ENCODE results near the gene EMILIN1. TPM values are rescaled to one million over a fixed set of nuclear protein-coding genes. Genes with fewer than 3 reads are reported as not detected.

The EMILIN1 gene
- total and polyA plus RNA-seq, 10 of the 15 experiments (the other 5 are each of a cell fraction or from before 2014, with no cell fraction given), result 0.01 to 2.3 (median 1.2) TPM; not detected in 2

GRCh38 chr2:27085062-27085672 is 6.8 kb downstream of the EMILIN1 start:
- H3K4me2 ChIP-seq (ENCODE audit: control insufficient read depth, insufficient read depth), result peak overlapping the region; percentile 99
- H3K36me3 ChIP-seq (ENCODE audit: control insufficient read depth in 2 of 2, insufficient read depth in 2 of 2, low read length in 1 of 2), result no peaks in the 10 kb centered on the region
- peak overlapping the region; percentile 88 for H2AFZ ChIP-seq (ENCODE audit: control insufficient read depth, low read depth, low read length)
- 84% methylated on average over 10 of the region's 10 CpGs for WGBS (ENCODE audit: insufficient coverage, insufficient replicate concordance, low lambda C conversion rate, missing lambda C conversion rate)
- FAIRE-seq (no peak), ATAC-seq (no peak), DNase-seq (ENCODE audit: low read depth, low spot score) (no peak)
- H3K4me3 ChIP-seq, result peak overlapping the region; percentile 85
- ChIA-PET SMC1A (ENCODE audit: uncharacterized antibody, unreplicated experiment) (interaction anchor here (1.2 to 2.1 kb wide), 5 partner anchors 11 to 123 kb away, joined by 3 to 7 read pairs (median 6); partner anchors contain the start of gene AGBL5), CTCF (interaction anchor here (0.5 to 8.6 kb wide), 10 partner anchors 11 to 195 kb away, joined by 3 to 85 read pairs (median 4); partner anchors contain the start of gene OST4), POLR2A (interaction anchor here (1.1 to 4.7 kb wide), 4 partner anchors 12 to 123 kb away, joined by 3 to 43 read pairs (median 8); partner anchors contain the start of genes AGBL5 and OST4), RAD21 (ENCODE audit: unreplicated experiment) (interaction anchor here (0.9 to 2.5 kb wide), 7 partner anchors 34 to 123 kb away, joined by 3 to 11 read pairs (median 5); partner anchors contain the start of gene AGBL5)
- no peaks in the 10 kb centered on the region for H3K9me3 ChIP-seq (replicated peaks; ENCODE audit: control insufficient read depth, insufficient read depth, low read length)
- intact Hi-C loops (cut with micrococcal nuclease; ENCODE audit: unreplicated experiment) (no loop called here), in situ Hi-C loops (cut with MboI) (loop anchor here (10.0 kb wide), 1 partner anchor 120 kb away; no protein-coding TSS in a partner anchor)
- no peaks in the 10 kb centered on the region for H3K79me2 ChIP-seq (ENCODE audit: control insufficient read depth, insufficient read depth, low read length)
- peak overlapping the region; percentile 77 for H3K9ac ChIP-seq (ENCODE audit: control insufficient read depth, insufficient read depth, low read length)
- BruUV-seq (replicated peaks), result no TSS peak
- H4K20me1 ChIP-seq (ENCODE audit: control insufficient read depth, insufficient read depth), result no peaks in the 10 kb centered on the region
- no peaks in the 10 kb centered on the region for H3K27me3 ChIP-seq (replicated peaks in 1 of 2; ENCODE audit: control insufficient read depth in 2 of 2, insufficient read depth in 2 of 2, low read length in 1 of 2)
- H3K27ac ChIP-seq (ENCODE audit: control insufficient read depth, insufficient read depth), result peak overlapping the region; percentile 67; the same call in 1 of the 2 replicates
- H3K4me1 ChIP-seq (ENCODE audit: control insufficient read depth, insufficient read depth, low read length), result peaks cover 25% of the 10 kb centered on the region
- TF ChIP-seq, protein P1, sequence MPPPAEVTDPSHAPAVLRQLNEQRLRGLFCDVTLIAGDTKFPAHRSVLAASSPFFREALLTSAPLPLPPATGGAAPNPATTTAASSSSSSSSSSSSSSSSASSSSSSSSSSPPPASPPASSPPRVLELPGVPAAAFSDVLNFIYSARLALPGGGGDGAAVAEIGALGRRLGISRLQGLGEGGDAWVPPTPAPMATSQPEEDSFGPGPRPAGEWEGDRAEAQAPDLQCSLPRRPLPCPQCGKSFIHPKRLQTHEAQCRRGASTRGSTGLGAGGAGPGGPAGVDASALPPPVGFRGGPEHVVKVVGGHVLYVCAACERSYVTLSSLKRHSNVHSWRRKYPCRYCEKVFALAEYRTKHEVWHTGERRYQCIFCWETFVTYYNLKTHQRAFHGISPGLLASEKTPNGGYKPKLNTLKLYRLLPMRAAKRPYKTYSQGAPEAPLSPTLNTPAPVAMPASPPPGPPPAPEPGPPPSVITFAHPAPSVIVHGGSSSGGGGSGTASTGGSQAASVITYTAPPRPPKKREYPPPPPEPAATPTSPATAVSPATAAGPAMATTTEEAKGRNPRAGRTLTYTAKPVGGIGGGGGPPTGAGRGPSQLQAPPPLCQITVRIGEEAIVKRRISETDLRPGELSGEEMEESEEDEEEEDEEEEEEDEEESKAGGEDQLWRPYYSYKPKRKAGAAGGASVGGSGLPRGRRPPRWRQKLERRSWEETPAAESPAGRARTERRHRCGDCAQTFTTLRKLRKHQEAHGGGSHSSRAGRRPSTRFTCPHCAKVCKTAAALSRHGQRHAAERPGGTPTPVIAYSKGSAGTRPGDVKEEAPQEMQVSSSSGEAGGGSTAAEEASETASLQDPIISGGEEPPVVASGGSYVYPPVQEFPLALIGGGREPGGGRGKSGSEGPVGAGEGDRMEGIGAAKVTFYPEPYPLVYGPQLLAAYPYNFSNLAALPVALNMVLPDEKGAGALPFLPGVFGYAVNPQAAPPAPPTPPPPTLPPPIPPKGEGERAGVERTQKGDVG (CRISPR knock-in tag; IDR thresholded peaks at IDR 0.05), result no peak
- TF ChIP-seq SREBF1 (IDR thresholded peaks at IDR 0.05; ENCODE audit: low read length) (no peak), HDAC6 (IDR thresholded peaks at IDR 0.05; ENCODE audit: unreplicated experiment) (no peak), ZNF24 (IDR thresholded peaks at IDR 0.05) (peak; percentile 80), TCF7 (IDR thresholded peaks at IDR 0.05; ENCODE audit: borderline replicate concordance) (no peak), MEF2A (IDR thresholded peaks at IDR 0.05; ENCODE audit: insufficient read depth, low read depth, low read length) (no peak), SPI1 (IDR thresholded peaks at IDR 0.05; ENCODE audit: borderline replicate concordance, insufficient read depth, low read depth, low read length) (no peak), SMAD1 (IDR thresholded peaks at IDR 0.05; ENCODE audit: low read depth, partially characterized antibody) (no peak)

Data from GM12878 (cell line).